ENCODE data around the gene SCGB3A2. TPM values are rescaled to one million over a fixed set of nuclear protein-coding genes. Genes with fewer than 3 reads are reported as not detected.

Gene SCGB3A2, protein sequence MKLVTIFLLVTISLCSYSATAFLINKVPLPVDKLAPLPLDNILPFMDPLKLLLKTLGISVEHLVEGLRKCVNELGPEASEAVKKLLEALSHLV
- total RNA-seq = 624 TPM
- long read RNA-seq, transcript SCGB3A2-201 (3 exons, 515 nt) = major isoform, 105 of 111 reads
- long read RNA-seq, partial matches to known transcripts = 3 of 111 reads
- long read RNA-seq, other reads (novel, unspliced or antisense) = 2 of 111 reads

DNA sequence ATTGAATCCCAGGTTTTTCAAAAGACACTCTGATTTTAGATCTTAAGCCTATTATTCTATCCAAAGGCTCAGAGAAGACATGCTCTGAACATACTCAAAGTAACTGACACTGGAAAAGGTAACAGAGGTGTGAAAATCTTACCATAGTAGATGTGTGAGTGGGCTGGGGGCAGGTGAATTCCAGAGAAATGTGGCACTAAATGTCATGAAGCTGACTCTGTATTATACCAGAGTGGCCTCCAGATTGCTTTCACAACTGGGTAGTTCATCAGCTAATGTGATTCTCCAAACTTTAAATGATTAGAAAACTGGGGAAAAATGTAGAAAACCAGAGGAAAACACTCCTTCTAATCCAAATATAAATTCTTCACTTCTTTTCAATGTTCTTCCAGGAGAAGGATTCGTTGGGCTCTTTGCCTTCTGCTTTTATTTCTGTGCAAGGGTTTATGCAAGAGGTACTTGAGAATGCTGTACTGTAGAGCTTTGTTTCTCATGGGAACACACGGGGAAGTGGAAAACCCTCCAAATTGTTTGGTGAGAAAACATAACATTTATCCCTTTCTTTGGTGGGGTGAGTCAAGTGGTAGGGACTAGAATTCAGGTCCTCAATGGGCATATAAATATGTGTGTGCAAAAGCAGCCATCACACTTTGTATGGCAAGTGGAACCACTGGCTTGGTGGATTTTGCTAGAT lies at the start of gene SCGB3A2:
TSS of gene SCGB3A2 (plus strand) at position 646 of the 694 bp plus-strand sequence. CDS start 93 bp downstream, outside the sequence.
- peak; percentile 42 to 74 for ATAC-seq
- no peak for DNase-seq
- Histone ChIP-seq H3K9me3 (no peaks in the 10 kb centered on the region), H3K4me3 (peak within 1 kb of the TSS; percentile 27), H3K27ac (no peak within 1 kb of the TSS), H3K36me3 (no peaks in the 10 kb centered on the region), H3K4me1 (no peaks in the 10 kb centered on the region), H3K27me3 (ENCODE audit: low read depth) (no peaks in the 10 kb centered on the region)
- TF ChIP-seq, protein P1, sequence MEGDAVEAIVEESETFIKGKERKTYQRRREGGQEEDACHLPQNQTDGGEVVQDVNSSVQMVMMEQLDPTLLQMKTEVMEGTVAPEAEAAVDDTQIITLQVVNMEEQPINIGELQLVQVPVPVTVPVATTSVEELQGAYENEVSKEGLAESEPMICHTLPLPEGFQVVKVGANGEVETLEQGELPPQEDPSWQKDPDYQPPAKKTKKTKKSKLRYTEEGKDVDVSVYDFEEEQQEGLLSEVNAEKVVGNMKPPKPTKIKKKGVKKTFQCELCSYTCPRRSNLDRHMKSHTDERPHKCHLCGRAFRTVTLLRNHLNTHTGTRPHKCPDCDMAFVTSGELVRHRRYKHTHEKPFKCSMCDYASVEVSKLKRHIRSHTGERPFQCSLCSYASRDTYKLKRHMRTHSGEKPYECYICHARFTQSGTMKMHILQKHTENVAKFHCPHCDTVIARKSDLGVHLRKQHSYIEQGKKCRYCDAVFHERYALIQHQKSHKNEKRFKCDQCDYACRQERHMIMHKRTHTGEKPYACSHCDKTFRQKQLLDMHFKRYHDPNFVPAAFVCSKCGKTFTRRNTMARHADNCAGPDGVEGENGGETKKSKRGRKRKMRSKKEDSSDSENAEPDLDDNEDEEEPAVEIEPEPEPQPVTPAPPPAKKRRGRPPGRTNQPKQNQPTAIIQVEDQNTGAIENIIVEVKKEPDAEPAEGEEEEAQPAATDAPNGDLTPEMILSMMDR (IDR thresholded peaks at IDR 0.05) = no peak
- intact Hi-C loops (cut with DNase I) = no loop called here

DNA sequence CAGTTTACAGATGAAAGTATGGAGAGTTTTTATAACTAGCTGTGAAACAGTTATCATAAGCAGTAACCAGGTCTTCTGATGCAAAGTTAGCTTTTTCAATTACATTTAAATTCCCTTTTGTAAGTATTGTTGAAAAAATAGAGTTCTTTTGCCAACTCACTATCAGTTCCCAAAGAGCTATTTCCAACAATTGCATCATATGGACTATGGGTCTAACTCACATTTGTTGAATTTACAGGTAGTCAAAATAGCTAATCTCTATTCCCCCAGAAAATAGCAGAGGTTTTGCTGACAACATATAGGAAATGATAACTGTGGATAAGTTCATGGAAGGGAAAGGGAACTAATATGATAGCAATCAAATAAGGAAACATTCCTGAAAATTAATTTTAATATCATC lies 48.5 kb upstream of the SCGB3A2 start:
- no peak overlapping the region for H3K27ac ChIP-seq
- no peak for DNase-seq
- TF ChIP-seq, protein P1 (IDR thresholded peaks at IDR 0.05) = no peak
- no peak for ATAC-seq
- no peaks in the 10 kb centered on the region for H3K36me3 ChIP-seq
- intact Hi-C loops (cut with DNase I) = no loop called here
- H3K27me3 ChIP-seq (ENCODE audit: low read depth) = no peaks in the 10 kb centered on the region
- H3K9me3 ChIP-seq = no peaks in the 10 kb centered on the region
- H3K4me3 ChIP-seq = no peak overlapping the region
- no peaks in the 10 kb centered on the region for H3K4me1 ChIP-seq

DNA sequence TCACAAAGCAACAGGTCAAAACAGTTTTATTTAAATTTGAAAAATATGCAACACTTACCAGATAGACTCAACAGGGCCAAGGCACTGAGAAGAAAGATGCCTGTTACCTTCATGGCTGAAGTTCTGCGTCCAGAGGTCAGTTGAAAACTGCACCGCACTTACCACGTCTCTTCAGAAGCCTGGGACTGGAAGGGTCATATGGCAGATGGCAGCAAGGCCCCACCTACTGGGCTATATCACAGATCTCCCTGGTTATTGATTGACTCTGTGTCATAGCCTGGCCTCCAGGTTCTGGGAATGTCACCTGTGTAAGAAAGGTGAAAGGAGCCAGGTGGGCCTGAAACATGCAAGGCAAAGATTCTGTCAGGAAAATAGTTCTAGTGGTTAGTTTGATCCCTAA lies 47.0 kb upstream of the SCGB3A2 start, which contains the start of gene SPINK1:
TSS of gene SPINK1 (minus strand) at position 207 of the 400 bp plus-strand sequence. CDS start at position 113, 94 bp downstream.
- Histone ChIP-seq H3K4me3 (no peak within 1 kb of the TSS), H3K9me3 (no peaks in the 10 kb centered on the region), H3K27me3 (ENCODE audit: low read depth) (no peaks in the 10 kb centered on the region), H3K27ac (no peak within 1 kb of the TSS), H3K4me1 (no peaks in the 10 kb centered on the region), H3K36me3 (no peaks in the 10 kb centered on the region)
- TF ChIP-seq, protein P1 (IDR thresholded peaks at IDR 0.05) = no peak
- ATAC-seq (no peak), DNase-seq (no peak)
- intact Hi-C loops (cut with DNase I) = no loop called here

DNA sequence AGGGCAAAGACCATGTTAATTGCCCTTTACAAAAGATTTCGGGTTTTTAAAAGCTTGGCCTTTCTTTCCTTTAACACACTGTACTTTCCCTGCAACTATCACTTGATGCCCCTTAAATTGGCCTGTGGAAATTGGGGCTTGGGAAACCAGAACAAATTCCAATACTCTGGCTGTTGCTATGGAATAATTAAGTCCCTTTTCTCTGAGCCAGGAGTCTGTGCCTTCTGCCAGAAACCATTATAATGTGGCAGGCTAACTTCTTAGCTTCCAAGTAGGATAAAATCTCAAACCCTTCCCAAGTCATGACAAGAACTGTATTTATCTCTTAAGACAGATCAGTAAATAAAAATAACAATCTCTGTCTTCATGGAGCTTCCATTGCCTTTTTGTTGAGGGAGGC lies 46.0 kb upstream of the SCGB3A2 start:
- no peak for DNase-seq
- TF ChIP-seq, protein P1 (IDR thresholded peaks at IDR 0.05) = no peak
- H3K27me3 ChIP-seq (ENCODE audit: low read depth) = no peaks in the 10 kb centered on the region
- no peak for ATAC-seq
- no peaks in the 10 kb centered on the region for H3K9me3 ChIP-seq
- no peaks in the 10 kb centered on the region for H3K4me1 ChIP-seq
- no peak overlapping the region for H3K4me3 ChIP-seq
- no peaks in the 10 kb centered on the region for H3K36me3 ChIP-seq
- no peak overlapping the region for H3K27ac ChIP-seq
- intact Hi-C loops (cut with DNase I) = no loop called here

DNA sequence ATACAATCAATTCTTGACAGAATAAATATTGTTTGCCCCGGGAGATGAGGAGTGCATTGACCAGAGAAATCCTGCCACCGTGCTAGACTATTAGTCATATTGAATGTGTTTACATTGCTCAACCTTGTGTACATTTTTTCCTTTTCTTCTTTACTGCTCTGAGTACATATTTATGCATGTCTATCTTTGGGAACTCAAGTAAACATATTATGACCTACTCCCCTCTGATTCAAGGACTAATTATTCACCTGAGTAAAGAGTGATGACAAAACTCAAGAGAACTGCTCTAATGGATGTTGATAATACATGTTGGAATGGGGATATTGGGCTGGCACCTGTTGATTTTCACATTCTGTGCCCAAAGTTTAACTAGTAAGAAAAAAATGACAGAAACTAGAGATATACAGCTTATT lies 43.1 kb upstream of the SCGB3A2 start:
- no peaks in the 10 kb centered on the region for H3K27me3 ChIP-seq (ENCODE audit: low read depth)
- no peak overlapping the region for H3K27ac ChIP-seq
- intact Hi-C loops (cut with DNase I) = no loop called here
- TF ChIP-seq, protein P1 (IDR thresholded peaks at IDR 0.05) = no peak
- no peaks in the 10 kb centered on the region for H3K36me3 ChIP-seq
- ATAC-seq (peak; percentile 32 to 81), DNase-seq (no peak)
- H3K4me3 ChIP-seq = no peak overlapping the region
- H3K9me3 ChIP-seq = no peaks in the 10 kb centered on the region
- H3K4me1 ChIP-seq = no peaks in the 10 kb centered on the region

All from lower lobe of right lung (tissue), 2 donors.